Upper lobe of left lung (tissue), 4 donors: ENCODE measurements around the gene TPRA1.

Source experiments
- CTCF ChIP-seq, 6 experiments: fragments of 450-650 bp in 4 of 6; fragments of 200-600 bp in 2 of 6; sonication (generic) in 2 of 6; IDR thresholded peaks; one replicate each; pipeline ENCODE4 v1.5.1; 2016 to 2019; ENCODE audit warnings: antibody characterized with exemption in 6 of 6
- EP300 ChIP-seq, 4 donors: sonication (generic); formaldehyde crosslinking; IDR thresholded peaks; one replicate each; pipeline ENCODE4 v1.5.1; 2017; ENCODE audit warnings: antibody characterized with exemption in 4 of 4, control low read depth in 2 of 4
- POLR2A ChIP-seq, 4 donors: fragments of 450-650 bp; IDR thresholded peaks; one replicate each; pipeline ENCODE4 v1.5.1; 2016 to 2017; ENCODE audit warnings: antibody characterized with exemption in 4 of 4, mild to moderate bottlenecking in 2 of 4

DNA sequence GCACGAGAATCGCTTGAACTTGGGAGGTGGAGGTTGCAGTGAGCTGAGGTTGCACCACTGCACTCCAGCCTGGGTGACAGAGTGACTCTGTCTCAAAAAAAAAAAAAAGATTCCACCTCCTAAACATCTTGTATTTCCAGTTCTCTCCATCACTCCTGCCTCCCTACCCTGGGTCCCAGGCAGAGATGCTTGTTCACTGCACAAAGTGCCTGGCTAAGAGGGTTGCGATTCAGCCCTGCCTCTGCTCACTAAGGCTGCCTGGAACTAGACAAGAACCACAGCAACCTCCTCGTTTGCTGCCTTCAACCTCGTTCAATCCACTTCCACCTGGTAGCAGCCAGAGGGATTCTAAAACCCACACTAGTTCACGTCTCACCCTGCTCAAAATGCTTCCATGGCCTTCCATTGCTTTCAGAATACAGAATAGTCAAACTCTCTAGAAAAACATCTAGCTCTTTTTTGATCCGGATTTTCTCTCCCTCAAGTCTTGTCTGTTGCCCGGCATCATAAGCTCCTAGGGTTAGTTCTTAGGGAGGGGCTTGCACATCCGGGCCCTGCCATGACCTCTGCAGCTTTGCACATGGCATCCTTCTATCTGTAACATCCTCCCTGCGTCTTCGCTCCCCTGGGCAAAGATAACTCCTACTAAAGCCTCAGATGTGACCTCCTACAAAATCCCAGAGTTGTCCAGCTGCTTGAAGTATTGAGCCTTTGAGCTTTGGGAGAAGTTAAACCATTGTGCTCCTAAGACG is 6.7 kb upstream of the TPRA1 start:
- TF ChIP-seq CTCF (IDR thresholded peaks at IDR 0.05), result no peak
- no peak for TF ChIP-seq POLR2A (IDR thresholded peaks at IDR 0.05)
- TF ChIP-seq EP300 (IDR thresholded peaks at IDR 0.05), result no peak
